NCI-H146 treated with DMSO at 0.1 percent for 48 hours (cell line): Measurements from ENCODE around the gene TFIP11.

Source experiments
- DNase-seq: peaks from one replicate; lab custom pipeline; 2025; ENCODE audit not compliant: unreplicated experiment; lab: John Stamatoyannopoulos, UW

TFIP11 gene

DNA sequence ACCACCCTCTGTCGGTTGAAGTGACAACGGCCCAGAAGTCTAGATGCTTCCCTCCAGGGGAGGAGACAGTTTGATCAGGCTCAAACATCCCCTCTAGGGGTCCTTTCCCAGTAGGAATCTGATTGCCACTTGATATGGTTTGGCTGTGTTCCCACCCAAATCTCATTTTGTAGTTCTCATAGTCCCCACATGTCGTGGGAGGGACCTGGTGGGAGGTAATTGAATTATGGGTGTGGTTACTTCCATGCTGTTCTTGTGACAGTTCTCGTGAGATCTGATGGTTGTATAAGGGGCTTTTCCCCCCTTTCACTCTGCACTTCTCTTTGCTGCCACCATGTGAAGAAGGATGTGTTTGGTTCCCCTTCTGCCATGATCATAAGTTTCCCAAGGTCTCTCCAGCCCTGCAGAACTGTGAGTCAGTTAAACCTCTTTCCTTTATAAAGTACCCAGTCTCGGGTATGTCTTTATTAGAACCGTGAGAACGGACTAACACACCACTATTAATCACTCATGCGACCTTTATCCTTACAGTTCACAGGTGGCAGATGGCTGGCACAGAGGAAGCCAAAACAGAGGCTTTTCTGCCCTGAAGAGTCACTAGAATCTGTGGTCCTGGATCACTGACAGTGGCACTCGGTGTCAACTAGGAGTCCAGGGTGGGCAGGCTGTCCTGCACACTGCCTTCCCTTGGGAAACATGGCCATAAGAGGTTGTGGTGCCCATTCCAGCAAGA is 61.7 kb downstream of the TFIP11 start:
- no peak for DNase-seq

DNA sequence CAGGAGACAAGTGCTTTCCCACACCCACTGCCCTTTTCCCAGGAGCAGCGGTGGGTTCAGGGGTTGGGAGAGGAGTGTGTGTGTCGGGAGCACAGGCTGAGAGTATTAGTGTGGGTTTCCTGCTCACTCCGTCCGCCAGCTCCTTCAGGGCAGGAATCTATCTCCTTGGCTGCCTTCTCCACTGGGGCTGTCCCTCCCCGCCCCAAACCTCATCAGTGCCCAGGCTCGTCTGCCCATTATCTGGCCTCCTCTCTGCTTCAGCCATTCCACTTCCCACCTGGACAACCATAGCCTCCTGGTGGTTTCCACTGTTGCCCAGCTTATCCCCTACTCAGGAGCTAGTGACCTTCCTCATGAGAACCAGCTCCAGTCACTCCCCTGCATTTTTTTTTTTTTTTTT is 63.3 kb downstream of the TFIP11 start:
- no peak for DNase-seq

DNA sequence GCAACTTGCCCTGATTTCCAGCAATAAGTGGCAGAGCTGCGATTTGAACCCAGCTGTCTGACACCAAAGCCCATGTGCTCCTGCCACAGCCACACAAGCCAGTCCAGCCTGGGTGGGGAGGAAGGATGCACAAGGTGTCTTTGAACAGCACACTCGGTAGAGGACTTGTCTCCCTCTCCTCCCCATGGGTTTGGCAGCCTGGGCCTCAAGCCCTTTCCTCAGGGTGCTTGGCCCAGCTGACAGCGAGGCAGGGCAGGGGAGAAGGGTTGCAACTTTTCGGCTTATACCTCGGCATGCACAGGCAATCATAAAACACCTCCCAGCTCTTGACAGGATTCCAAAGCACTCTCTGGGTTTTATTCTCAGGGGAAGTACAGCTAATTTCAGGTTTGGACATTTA is 63.9 kb downstream of the TFIP11 start:
- no peak for DNase-seq

DNA sequence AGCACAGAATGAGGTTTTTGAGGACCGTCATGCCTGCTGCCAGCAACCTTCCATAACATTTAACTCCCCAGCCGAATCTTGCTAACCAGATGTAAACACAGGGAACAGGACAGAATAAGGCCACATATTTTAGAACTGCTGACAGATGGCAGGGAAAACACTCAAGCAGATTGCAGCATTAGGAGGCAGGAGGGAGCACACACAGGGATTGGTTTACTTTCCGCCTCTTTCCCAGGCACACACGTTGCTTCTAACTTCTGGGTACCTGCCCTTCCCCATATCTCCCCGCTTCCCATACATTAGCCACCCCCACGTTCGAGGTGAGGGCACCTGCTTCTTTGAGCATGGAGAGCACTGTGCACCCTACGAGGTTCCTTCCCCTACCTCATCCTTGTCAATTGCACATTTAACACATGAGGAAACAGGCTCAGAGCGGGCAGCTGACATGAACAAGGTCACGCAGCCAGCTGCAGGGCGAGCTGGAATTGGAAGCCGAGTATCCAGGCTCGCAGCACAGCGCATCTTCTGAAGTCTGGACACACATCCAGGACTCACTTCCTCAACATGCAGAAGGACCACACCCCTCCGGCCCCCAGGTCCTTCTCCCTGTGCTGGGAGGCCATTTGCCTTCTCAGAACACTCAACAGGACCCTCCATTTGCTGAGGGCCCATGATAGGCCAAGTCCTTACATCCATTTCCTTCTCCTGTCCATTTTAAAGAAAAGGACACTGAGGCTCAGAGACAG is 64.5 kb downstream of the TFIP11 start:
- DNase-seq: no peak

DNA sequence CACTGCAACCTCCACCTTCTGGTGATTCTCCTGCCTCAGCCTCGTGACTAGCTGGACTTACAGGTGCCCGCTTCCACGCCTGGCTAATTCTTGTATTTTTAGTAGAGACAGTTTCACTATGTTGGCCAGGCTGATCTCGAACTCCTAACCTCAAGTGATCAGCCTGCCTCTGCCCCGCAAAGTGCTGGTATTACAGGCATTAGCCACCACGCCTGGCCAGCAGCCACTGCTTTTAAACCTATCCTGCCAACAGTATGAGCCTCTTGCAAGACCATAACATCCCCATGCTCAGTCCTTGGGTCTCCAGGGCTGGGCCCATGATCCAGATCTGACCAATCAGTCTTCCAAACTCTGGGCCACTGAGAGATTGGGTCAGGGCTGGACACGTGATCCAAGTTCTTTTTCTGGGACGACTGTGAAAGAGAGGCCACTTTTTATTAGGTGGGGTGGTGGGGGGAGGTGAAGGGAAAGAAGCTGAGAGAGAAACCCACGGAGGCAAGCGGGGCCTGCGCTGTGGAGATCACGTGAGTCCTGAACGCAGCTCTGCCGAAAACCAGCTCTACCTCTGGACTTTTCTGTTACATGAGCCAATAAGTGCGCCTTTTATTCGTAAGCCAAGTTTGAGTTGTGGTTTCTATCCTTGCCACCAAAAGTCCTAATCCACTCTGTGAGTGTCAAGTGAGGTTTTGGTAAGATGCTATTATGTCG is 65.3 kb downstream of the TFIP11 start:
- no peak for DNase-seq

DNA sequence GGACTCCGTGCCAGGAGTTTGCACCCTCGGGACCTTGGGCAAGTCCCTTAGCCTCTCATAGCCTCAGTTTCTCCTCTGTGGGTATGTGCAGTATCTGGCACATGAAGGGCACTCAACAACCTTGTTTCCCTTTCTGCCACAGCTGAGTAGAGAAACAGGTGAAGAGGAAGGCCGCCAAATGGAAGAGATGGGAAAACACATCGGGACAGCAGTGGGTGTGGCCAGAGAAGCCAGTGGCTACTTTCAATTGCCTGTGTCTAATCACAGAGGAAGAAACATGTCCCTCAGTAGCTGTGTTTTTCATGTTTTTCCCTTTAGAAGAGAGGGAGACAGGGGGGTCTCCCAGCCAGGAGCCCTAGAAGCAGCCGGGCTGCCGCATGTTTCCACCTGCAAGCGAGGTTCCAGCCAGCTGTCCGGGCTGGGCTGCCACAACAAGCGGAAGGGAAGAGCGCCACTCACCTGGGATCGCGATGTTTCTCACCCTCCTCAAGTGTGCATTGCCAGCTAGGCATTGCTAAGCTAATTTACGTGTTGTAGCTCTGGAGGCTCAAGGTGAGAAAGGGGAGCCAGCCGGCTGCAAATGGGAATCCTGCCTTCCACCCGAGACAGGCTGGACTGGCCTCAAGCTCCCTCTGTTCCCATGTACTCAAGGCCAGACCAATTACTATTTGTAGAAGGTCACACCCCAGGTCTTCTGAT is 66.5 kb downstream of the TFIP11 start:
- no peak for DNase-seq

DNA sequence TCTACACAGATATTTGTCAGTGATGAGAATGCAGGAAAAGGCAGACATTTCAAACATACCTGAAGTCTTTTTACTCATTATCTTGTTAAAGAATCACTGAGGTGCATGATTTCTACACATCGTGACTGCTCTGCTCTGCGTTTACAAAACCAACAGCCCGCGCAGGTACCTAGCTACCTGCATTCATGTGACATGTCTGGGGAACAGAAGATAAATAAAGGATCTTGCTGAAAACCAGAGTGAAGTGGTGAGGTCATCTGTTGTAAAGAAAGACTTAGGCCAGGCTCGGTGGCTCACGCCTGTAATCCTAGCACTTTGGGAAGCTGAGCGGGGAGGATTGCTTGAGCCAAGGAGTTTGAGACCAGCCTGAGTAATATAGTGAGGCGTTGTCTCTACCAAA is 67.5 kb downstream of the TFIP11 start:
- DNase-seq: no peak

DNA sequence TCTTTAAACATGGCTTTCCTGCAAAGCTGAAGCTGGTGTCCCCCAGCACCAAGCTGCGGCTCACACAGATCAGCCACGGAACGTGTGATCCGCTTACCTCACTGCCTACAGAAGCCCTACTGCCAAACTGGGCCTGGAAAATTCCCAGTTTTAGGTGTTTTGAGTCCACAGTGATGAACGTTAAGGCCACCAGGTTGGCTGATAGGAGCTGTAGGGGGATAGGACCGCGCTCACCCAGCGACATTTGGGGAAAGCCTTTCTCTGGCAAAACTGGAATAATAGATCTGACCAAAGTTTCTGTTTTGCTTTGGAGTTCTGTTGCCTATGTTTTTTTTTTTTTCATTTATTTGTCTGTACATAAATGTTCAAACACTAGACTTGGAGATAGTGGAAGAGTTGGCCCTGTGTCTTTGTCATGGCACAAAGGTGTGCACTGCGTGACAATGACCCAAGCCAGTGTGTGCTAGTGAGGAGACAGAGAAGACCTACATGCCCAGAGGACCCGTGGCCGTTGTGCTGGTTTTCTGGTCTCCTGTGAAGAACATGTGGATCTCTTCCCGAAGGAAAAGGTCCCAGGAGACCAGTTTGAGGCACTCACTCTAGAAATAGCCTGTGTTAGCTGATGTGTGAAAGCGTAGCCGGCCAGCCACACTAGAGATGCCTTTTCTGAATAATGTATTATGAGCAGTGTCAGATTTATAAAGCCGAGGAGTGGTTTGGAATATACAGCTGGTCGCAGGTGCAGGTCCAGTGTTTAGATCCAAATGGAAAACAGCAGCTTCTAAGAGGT is 68.2 kb downstream of the TFIP11 start:
- DNase-seq: no peak

DNA sequence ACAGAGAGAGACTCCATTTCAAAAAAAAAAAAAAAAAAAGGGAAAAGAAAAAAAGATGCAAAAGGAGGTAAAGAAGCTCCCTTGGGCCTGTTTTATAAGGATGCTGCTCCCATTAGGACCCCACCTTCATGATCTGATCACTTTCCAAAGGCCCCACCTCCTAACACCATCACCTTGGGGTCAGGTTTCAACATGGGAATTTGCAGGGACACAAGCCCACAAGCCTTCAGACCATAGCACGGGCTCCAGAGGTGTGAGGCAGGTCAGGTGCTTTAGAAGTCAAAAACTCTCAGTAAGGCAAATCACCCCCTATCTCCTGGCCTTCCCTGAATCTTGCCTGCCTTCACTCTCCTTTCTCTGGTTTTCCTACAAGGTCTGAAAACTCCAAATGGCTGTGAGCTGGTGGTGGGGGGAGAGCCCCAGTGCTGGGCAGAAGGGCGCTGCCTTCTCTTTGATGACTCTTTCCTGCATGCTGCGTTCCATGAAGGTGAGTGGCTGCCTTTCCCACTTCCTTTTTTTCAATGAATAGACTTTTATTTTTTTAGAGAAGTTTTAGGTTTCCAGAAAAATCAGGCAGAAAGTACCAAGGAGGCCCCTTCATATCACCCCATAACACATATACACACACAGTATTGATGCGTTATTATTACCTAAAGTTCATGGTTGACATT is 70.1 kb downstream of the TFIP11 start:
- no peak for DNase-seq
